HFF-Myc (cell line): ENCODE data around the gene PADI2.

Experiments used
- DNase-seq: peaks from one replicate; pipeline ENCODE4 v3.0.0-alpha.2; 2011; ENCODE audit warnings: low read depth; ENCODE audit errors: extremely low read depth
- H3K4me3 ChIP-seq: replicated peaks from 2 replicates; pipeline ENCODE4 v1.5.1; 2011; ENCODE audit warnings: low read depth, mild to moderate bottlenecking, control low read depth, low read length
- TF ChIP-seq, protein P1 (sequence below): IDR thresholded peaks from 2 replicates; pipeline ENCODE4 v1.5.1; 2012; ENCODE audit warnings: mild to moderate bottlenecking, low read depth, low read length, control low read depth; ENCODE audit errors: missing control alignments

Gene PADI2

DNA sequence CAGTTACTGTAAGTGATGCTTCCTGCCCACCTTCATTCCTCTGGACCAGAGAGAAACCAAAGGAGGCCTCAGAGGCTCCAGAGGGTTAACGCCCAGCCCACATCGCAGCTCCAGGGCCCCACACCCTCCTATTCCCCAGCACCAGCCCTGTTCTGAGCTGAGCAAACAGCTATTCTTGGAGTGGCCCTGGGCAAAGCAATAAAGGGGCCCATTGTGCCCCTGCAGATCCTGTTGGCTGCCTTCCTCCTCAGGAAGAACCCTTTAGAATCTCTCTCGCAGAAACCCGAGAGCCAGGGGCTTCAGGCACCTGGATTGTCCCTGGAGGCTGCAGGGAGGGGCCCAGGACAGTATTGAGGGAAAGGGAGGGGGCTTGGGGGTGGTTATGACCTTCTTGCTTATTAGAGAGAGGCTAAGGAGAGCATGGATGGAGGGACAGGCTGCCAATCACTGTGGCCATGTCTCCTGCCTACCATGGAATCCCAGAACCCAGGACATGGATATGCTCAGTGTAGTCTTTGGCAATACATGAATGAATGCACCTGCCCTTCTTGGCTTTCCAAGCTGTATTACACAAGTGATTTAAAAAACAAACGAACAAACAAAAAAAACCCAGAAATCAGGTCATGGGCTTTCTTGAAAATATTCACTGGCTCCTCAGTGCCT is 9.2 kb downstream of the PADI2 start:
- TF ChIP-seq, protein P1, sequence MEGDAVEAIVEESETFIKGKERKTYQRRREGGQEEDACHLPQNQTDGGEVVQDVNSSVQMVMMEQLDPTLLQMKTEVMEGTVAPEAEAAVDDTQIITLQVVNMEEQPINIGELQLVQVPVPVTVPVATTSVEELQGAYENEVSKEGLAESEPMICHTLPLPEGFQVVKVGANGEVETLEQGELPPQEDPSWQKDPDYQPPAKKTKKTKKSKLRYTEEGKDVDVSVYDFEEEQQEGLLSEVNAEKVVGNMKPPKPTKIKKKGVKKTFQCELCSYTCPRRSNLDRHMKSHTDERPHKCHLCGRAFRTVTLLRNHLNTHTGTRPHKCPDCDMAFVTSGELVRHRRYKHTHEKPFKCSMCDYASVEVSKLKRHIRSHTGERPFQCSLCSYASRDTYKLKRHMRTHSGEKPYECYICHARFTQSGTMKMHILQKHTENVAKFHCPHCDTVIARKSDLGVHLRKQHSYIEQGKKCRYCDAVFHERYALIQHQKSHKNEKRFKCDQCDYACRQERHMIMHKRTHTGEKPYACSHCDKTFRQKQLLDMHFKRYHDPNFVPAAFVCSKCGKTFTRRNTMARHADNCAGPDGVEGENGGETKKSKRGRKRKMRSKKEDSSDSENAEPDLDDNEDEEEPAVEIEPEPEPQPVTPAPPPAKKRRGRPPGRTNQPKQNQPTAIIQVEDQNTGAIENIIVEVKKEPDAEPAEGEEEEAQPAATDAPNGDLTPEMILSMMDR, result no peak
- no peak for DNase-seq
- H3K4me3 ChIP-seq, result no peak overlapping the region

DNA sequence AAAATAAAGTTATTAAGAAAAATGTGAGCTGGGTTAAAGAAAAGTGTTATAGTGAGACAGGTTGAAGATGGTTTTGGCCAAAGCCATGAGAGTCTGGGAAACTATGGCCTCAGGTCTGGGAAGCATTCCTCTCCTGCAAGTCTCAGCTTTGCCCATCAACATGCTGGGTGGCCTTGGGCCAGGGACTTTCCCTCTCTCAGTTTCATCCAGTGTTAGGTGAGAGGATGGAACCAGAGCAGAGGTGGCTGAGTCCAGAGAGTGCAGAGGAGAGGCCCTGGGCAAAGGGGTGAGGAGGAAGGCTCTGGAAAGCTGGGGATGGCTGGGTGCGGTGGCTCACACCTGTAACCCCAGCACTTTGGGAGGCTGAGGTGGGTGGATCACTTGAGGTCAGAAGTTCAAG is 10.5 kb downstream of the PADI2 start:
- TF ChIP-seq, protein P1, result no peak
- no peak for DNase-seq

DNA sequence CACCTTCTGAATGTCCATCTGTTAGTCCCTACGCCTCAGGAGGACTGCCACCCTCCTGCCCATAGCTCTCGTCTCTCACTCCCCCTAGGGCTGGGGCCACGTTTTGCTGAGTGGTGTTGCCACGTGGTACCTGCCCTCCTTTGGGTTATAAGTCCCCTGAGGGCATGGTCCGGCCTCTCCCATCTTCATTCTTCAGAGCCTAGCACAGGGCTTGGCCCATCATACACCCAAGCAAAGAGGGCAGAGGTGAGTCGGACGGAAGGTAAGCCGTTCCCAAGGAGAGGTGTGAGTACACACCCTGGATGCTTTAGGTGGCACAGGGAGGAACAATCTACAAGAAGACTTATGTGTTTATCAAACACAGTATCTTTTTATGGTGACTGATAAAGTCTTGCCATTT is 10.9 kb downstream of the PADI2 start:
- H3K4me3 ChIP-seq, result no peak overlapping the region
- TF ChIP-seq, protein P1, result no peak
- no peak for DNase-seq

More for the DNA sequence above, 10.5 kb downstream of the PADI2 start:
- H3K4me3 ChIP-seq, result no peak overlapping the region

GRCh38 chr1:17104782-17105181 is 14.5 kb downstream of the PADI2 start:
- no peak overlapping the region for H3K4me3 ChIP-seq
- TF ChIP-seq, protein P1, result no peak
- no peak for DNase-seq

DNA sequence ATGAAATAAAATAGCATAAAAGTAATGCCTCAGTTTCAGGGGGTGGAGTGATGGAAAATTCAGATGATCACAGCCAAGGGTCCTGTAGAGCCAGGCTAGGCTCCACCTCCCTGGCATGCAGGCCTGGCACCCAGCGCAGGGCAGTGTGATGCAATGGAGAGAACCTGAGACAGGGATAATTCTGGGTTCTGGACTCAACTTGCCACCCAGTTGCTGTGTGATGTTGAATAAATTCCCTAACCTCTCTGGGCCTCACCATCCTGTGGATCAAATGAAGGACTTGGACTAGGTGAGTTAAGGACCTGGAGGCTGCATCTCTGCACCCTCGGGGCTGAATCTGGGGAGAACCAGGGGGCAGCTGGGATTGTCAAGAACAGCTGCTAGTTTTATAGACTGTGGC is 17.0 kb downstream of the PADI2 start:
- no peak overlapping the region for H3K4me3 ChIP-seq
- TF ChIP-seq, protein P1, result no peak
- DNase-seq, result no peak

DNA sequence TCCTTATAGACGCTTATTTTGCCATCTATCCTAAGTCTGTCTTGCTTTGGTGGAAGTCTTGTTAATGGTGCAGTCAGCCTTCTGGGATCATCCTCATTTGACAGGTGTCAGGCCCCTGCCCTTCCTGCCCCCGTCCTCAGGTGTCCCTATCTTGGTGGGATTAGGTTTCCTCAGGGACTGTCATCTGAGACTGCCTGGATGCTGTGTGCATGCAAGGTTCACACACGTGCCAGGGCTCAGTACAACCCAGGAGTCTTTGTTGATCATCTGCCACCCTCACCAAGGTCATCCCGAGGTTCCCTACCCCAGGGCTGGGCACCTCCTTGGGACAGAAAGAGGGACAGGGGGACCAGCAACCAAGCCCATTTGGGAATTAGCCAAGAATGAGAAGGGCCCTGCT is 18.0 kb downstream of the PADI2 start:
- no peak for DNase-seq
- TF ChIP-seq, protein P1, result no peak

More for the DNA sequence above, 18.0 kb downstream of the PADI2 start:
- H3K4me3 ChIP-seq, result no peak overlapping the region
